ENCODE data around the gene HSF4. TPM values are rescaled to one million over a fixed set of nuclear protein-coding genes. Genes with fewer than 3 reads are reported as not detected.

Gene HSF4
- total RNA-seq, 2 experiments from 2014 or later, result 9.3 to 10.1 TPM

DNA sequence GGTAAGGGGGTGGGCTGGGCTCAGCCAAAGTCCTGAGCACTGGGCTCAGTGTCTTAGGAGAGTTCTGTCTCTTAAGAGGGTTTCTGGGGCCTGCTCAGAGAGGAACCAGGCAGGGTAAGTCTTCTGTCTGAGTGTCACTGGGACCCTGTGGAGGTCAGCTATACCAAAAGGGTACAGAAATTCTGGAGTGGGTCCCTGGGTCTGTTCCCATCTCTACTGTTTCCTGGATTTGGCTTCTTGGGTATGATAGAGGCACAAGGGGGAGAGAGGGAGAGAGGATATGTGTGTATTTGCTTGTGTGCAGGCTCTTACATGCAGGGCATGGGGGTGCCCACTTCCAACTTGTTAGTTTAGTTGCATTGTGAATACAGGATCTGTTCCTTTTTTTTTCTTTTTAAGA lies 29.0 kb downstream of the HSF4 start:
- peaks cover 41% of the 10 kb centered on the region for H3K36me3 Mint-ChIP-seq
- no peaks in the 10 kb centered on the region for H3K27me3 Mint-ChIP-seq
- peaks cover 26% of the 10 kb centered on the region for H3K4me1 Mint-ChIP-seq
- no peaks in the 10 kb centered on the region for H3K9me3 Mint-ChIP-seq
- peak overlapping the region; percentile 82 for H3K27ac Mint-ChIP-seq
- peak overlapping the region; percentile 95 for H3K4me3 Mint-ChIP-seq
- DNase-seq, result no peak

DNA sequence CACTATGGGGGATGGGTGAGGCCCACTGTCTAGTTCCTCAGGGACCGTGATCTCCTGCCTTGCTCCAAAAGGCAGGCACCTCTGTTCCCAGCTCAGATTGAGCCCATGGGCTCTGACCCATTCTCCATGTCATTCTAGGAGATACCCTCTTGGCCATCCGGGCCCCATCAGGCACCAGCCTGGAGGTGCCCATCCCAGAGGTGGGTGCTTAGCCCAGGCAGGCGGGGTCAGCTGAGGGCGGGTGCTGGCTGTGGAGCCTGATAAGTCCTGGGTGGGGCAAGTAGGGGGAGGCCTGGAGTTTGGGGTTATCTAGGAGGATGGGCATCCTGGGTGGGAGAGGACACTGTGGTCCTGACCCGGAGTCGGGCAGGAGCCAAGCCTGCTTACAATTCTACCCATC lies 29.7 kb downstream of the HSF4 start:
- H3K36me3 Mint-ChIP-seq, result peaks cover 41% of the 10 kb centered on the region
- no peaks in the 10 kb centered on the region for H3K27me3 Mint-ChIP-seq
- peak overlapping the region; percentile 95 for H3K4me3 Mint-ChIP-seq

DNA sequence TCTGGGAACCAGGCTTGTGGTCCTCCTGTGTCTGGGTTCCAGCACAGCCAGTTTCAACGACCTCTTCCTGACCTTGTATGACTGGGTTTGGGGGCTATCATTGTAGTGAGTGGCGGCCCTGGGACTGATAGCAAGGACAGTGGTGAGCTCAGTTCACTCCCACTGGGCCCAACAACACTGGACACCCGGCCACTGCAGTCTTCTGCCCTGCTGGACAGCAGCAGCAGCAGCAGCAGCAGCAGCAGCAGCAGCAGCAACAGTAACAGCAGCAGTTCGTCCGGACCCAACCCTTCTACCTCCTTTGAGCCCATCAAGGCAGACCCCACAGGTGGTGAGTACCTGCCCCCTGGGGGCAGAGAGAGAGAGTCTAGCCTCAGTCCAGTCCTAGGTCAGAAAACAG lies 31.1 kb downstream of the HSF4 start:
- no peak overlapping the region for H3K4me3 Mint-ChIP-seq
- H3K27ac Mint-ChIP-seq, result peak overlapping the region; percentile 3
- no peaks in the 10 kb centered on the region for H3K9me3 Mint-ChIP-seq
- H3K36me3 Mint-ChIP-seq, result peaks cover 44% of the 10 kb centered on the region
- H3K27me3 Mint-ChIP-seq, result no peaks in the 10 kb centered on the region
- H3K4me1 Mint-ChIP-seq, result peaks cover 26% of the 10 kb centered on the region
- DNase-seq, result no peak

More for the DNA sequence above, 29.7 kb downstream of the HSF4 start:
- no peaks in the 10 kb centered on the region for H3K9me3 Mint-ChIP-seq
- H3K27ac Mint-ChIP-seq, result no peak overlapping the region
- H3K4me1 Mint-ChIP-seq, result peaks cover 26% of the 10 kb centered on the region
- DNase-seq, result no peak

DNA sequence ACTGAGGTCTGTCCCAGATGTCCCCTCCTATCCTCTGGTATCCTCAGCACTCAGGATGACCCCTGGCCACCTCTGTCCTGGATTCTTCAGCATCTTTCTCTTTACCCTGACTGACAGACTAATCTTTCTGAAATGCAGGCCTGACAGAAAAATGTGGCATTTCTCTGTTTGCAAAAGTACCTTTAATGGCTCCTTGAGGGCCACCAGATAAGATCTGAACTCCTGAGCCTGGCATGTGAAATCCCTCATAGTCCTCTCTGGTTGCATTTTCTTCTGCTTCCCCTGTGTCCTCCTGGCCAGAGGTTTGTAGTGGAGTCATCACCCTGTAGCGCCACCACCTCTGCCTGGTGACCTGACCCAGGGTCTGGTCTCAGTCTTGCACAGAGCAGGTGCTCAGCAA lies 32.3 kb downstream of the HSF4 start:
- Mint-ChIP-seq H3K36me3 (peaks cover 44% of the 10 kb centered on the region), H3K4me3 (no peak overlapping the region), H3K4me1 (peaks cover 23% of the 10 kb centered on the region), H3K27me3 (no peaks in the 10 kb centered on the region), H3K27ac (no peak overlapping the region), H3K9me3 (no peaks in the 10 kb centered on the region)
- no peak for DNase-seq

DNA sequence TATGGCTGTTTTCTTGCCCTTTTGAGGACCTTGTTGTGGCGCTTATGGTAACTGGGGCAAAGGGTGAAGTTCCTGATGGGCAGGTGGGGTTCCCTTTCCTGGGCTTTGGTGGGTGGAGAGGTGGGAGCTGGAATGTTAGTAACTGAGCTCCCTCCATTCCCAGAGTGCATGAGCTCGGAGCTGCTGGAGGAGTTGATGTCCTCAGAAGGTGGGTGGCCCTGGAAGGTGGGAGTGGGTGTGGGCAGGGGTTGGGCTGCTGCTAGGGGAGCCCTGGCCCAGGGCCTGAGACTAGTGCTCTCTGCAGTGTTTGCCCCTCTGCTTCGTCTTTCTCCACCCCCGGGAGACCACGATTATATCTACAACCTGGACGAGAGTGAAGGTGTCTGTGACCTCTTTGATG lies 33.2 kb downstream of the HSF4 start:
- peaks cover 21% of the 10 kb centered on the region for H3K4me1 Mint-ChIP-seq
- no peak overlapping the region for H3K27ac Mint-ChIP-seq
- H3K4me3 Mint-ChIP-seq, result no peak overlapping the region
- DNase-seq, result no peak
- H3K36me3 Mint-ChIP-seq, result peaks cover 40% of the 10 kb centered on the region
- no peaks in the 10 kb centered on the region for H3K9me3 Mint-ChIP-seq
- no peaks in the 10 kb centered on the region for H3K27me3 Mint-ChIP-seq

DNA sequence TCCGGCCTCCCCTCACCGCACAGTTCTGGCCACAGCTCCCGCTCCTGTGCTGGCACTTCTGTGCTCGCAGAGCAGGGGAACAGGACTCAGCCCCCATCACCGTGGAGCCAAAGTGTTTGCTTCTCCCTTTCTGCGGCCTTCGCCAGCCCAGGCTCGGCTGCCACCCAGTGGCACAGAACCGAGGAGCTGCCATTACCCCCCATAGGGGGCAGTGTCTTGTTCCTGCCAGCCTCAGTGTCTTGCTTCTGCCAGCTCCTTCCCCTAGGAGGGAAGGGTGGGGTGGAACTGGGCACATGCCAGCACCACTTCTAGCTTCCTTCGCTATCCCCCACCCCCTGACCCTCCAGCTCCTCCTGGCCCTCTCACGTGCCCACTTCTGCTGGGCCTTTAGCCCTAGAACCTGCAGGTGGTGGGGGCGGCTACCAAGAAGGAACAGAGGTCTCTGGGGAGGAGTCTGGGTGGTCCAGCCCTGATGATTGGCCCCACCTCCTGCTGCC lies 33.7 kb downstream of the HSF4 start:
- no peak overlapping the region for H3K4me3 Mint-ChIP-seq
- H3K4me1 Mint-ChIP-seq, result peaks cover 17% of the 10 kb centered on the region
- peaks cover 34% of the 10 kb centered on the region for H3K36me3 Mint-ChIP-seq
- H3K27me3 Mint-ChIP-seq, result no peaks in the 10 kb centered on the region
- DNase-seq, result no peak
- no peaks in the 10 kb centered on the region for H3K9me3 Mint-ChIP-seq
- no peak overlapping the region for H3K27ac Mint-ChIP-seq

DNA sequence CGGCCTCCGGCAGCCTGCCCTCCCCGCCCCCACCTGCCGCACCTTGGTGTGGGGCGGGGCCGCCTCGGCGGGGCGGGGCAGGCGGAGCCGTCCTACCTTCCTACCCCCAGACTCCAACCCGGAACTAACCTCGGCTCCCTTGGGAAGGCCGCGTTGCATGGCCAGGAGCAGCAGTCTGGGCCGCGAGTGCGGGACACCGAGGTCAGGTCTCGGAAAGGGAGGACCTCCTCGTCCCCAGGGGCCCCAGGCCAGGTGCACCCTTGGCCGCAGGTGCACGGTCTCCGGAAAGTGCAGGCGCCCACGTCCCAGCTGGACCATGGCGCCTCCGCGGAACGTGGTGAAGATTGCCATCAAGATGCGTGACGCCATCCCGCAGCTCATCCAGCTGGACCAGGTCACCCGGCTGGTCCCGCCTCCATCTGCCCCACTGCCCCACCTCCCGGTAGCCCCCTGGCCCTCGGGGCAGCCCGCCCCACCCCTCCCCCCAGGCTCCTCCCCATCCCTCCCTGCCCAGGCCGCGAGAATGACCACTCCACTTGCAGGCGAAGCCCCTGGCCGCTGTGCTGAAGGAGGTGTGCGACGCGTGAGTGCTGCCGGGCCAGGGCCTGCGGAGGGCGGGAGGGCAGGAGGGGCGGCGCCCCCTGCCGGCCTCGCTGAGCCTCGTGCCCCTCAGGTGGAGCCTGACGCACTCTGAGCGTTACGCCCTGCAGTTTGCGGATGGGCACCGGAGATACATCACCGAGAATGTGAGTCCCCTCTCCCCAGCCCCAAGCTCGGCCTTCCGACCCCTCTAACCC lies 34.7 kb downstream of the HSF4 start, which contains the start of gene ELMO3:
Gene ELMO3 (plus strand): TSS at position 121 of the 797 bp plus-strand sequence. CDS start 196 bp downstream, at position 317.
- peak within 1 kb of the TSS; percentile 48 for H3K27ac Mint-ChIP-seq
- DNase-seq, result no peak

DNA sequence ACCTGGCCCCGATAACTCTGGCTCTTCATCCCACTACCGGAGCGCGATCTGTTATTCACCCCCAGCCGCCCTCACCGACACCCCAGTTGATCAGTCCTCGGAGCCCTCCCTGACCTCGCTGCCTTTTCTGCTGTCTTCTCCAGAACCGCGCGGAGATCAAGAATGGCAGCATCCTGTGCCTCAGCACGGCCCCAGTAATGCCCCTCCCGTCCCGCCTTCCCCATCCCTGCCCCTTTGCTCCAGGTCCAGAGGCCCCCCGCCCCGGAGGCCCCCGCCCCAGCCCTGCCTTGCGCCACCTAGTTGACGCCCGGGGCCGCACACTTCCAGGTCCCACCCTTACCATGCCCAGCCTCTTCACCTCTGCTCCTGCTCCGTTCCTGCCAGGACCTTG lies 35.3 kb downstream of the HSF4 start:
- peak overlapping the region; percentile 48 for H3K27ac Mint-ChIP-seq
- H3K9me3 Mint-ChIP-seq, result no peaks in the 10 kb centered on the region
- H3K4me1 Mint-ChIP-seq, result peaks cover 9% of the 10 kb centered on the region
- H3K4me3 Mint-ChIP-seq, result no peak overlapping the region
- H3K36me3 Mint-ChIP-seq, result peaks cover 24% of the 10 kb centered on the region
- no peak for DNase-seq
- no peaks in the 10 kb centered on the region for H3K27me3 Mint-ChIP-seq

More for the DNA sequence above, 34.7 kb downstream of the HSF4 start, which contains the start of gene ELMO3:
- no peaks in the 10 kb centered on the region for H3K27me3 Mint-ChIP-seq
- H3K4me3 Mint-ChIP-seq, result no peak within 1 kb of the TSS
- H3K4me1 Mint-ChIP-seq, result peaks cover 9% of the 10 kb centered on the region
- no peaks in the 10 kb centered on the region for H3K9me3 Mint-ChIP-seq
- peaks cover 26% of the 10 kb centered on the region for H3K36me3 Mint-ChIP-seq

GRCh38 chr16:67200491-67200890 lies 35.9 kb downstream of the HSF4 start:
- DNase-seq, result no peak
- Mint-ChIP-seq H3K4me1 (peaks cover 9% of the 10 kb centered on the region), H3K36me3 (peaks cover 17% of the 10 kb centered on the region), H3K4me3 (no peak overlapping the region), H3K27me3 (no peaks in the 10 kb centered on the region), H3K27ac (no peak overlapping the region), H3K9me3 (no peaks in the 10 kb centered on the region)

DNA sequence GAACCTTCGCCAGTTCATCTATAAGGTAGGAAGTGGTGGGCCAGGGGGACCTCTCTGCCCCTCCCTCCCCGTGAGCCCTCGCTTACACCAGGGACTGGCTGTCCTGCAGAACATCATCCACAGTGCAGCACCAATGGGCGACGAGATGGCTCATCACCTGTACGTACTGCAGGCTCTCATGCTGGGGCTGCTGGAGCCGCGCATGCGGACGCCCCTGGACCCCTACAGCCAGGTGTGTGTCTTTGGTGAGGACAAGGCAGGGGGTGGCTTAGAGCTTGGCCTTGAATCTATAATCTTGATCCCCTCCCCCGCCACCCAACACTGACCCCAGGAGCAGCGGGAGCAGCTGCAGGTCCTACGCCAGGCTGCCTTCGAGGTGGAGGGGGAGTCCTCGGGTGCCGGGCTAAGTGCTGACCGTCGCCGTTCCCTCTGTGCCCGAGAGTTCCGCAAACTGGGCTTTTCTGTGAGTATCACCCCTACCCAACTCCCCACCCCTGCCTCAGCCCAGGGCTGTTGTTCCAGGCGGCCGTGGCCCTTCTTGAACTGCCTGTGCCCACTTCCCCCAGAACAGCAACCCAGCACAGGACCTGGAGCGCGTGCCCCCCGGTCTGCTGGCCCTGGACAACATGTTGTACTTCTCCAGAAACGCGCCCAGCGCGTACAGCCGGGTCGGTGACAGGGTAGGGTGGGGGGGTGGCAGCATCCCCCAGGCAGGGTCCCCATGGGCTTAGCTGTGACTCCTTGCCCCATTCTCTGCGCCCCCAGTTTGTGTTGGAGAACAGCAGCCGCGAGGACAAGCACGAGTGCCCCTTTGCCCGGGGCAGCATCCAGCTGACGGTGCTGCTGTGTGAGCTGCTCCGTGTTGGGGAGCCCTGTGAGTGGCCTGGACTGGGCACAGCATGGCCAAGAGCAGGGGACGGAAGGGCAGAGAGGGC lies 37.1 kb downstream of the HSF4 start:
- no peak for DNase-seq
- peaks cover 7% of the 10 kb centered on the region for H3K36me3 Mint-ChIP-seq
- H3K9me3 Mint-ChIP-seq, result no peaks in the 10 kb centered on the region
- H3K27me3 Mint-ChIP-seq, result no peaks in the 10 kb centered on the region
- no peak overlapping the region for H3K27ac Mint-ChIP-seq
- peaks cover 2% of the 10 kb centered on the region for H3K4me1 Mint-ChIP-seq
- H3K4me3 Mint-ChIP-seq, result no peak overlapping the region

- Mint-ChIP-seq H3K27ac (no peak overlapping the region), H3K9me3 (no peaks in the 10 kb centered on the region), H3K27me3 (no peaks in the 10 kb centered on the region), H3K4me3 (no peak overlapping the region), H3K4me1 (no peaks in the 10 kb centered on the region), H3K36me3 (peaks cover 3% of the 10 kb centered on the region)
- no peak for DNase-seq
These were observed 37.9 kb downstream of the HSF4 start for GRCh38 chr16:67202426-67202825.

DNA sequence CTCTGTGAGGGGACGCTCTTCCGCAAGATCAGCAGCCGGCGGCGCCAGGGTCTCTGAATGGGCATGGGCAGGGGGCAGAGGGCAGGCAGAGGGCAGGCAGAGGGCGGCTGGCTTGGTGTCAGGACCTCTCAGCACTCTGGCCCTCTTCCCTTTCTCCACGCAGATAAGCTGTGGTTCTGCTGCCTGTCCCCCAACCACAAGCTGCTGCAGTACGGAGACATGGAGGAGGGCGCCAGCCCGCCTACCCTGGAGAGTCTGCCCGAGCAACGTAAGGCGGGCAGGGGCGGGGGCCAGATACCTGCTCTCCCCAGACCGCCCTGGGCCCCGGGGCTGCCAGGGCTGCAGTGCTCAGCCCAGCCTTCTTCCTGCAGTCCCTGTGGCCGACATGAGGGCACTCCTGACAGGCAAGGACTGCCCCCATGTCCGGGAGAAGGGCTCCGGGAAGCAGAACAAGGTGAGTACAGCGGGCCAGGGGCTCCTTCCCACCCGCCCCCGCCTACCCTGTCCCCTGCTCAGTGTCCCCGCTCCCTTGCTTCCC lies 38.5 kb downstream of the HSF4 start:
- H3K36me3 Mint-ChIP-seq, result peaks cover 3% of the 10 kb centered on the region
- no peaks in the 10 kb centered on the region for H3K9me3 Mint-ChIP-seq
- no peaks in the 10 kb centered on the region for H3K4me1 Mint-ChIP-seq
- H3K4me3 Mint-ChIP-seq, result no peak overlapping the region
- DNase-seq, result no peak
- H3K27ac Mint-ChIP-seq, result no peak overlapping the region
- no peaks in the 10 kb centered on the region for H3K27me3 Mint-ChIP-seq

DNA sequence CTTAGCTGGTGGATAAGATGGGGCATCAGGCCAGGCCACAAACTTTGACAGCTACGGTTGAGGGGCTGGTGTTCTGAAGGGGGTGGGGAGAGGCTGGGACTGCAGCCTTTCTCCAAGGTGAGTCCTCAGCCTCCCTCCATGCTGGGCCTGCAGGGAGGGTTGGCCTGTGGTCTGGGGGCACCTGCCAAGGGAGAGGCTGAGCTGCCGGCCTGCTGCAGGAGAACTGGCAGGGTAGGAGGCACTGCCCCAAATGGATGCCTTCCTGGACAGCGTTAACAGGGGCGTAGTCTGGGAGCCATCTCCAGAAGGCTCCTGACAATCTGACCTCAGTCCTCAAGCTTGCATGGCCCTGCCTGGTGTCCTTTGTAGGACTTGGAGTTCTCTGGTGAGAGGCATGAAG lies 39.5 kb downstream of the HSF4 start:
- H3K27me3 Mint-ChIP-seq, result no peaks in the 10 kb centered on the region
- no peaks in the 10 kb centered on the region for H3K9me3 Mint-ChIP-seq
- no peak overlapping the region for H3K4me3 Mint-ChIP-seq
- no peak overlapping the region for H3K27ac Mint-ChIP-seq
- H3K4me1 Mint-ChIP-seq, result no peaks in the 10 kb centered on the region
- no peak for DNase-seq
- peaks cover 3% of the 10 kb centered on the region for H3K36me3 Mint-ChIP-seq

DNA sequence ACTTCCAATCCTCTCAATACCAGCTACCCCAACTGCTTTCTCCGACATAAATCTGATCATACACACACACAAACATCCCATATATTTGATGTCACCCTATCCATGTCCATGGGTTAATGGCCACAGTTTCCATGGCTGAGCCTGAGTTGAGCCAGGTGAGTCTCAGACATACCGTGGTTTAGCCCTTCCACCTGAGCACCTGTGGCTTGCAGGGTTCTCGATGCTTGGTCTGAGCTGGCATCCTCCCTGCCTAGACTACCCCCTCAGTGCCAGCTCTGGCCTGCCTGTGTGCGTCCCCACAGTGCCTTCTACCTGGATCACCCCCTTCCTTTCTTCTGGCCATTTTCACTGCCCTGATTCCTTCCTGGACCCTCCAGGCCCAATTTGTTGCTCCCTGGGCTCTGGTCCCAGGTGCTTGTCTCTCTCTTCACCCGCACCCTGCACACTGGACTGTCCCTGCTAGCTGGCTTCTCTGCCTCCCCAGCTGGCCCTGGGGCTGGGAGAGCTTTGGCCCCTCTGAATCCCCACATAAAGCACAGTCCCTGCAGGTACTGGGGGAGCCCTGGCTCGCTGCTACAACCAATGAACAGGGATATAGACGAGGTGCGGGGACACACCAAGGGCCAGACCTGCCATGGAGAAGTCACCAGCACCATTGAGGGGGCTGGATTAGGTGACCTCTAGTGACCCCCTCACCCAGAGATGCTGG lies 41.7 kb downstream of the HSF4 start:
- no peak overlapping the region for H3K4me3 Mint-ChIP-seq
- H3K27me3 Mint-ChIP-seq, result no peaks in the 10 kb centered on the region
- no peaks in the 10 kb centered on the region for H3K4me1 Mint-ChIP-seq
- H3K9me3 Mint-ChIP-seq, result no peaks in the 10 kb centered on the region
- H3K36me3 Mint-ChIP-seq, result no peaks in the 10 kb centered on the region
- DNase-seq, result no peak
- peak overlapping the region; percentile 16 for H3K27ac Mint-ChIP-seq

Data from activated naive CD8-positive, alpha-beta T cell treated with anti-CD3 and anti-CD28 coated beads for 36 hours (primary cell).